ENCODE measurements around the gene COLEC11. TPM values are rescaled to one million over a fixed set of nuclear protein-coding genes. Genes with fewer than 3 reads are reported as not detected.

The COLEC11 gene
- total and polyA plus RNA-seq, 2 of the 13 experiments (the other 11 are each of a cell fraction or from before 2014, with no cell fraction given): 1.5 to 3.0 TPM

GRCh38 chr2:3628800-3629199 lies 33.9 kb downstream of the COLEC11 start (continued):
- TF ChIP-seq, protein P1, sequence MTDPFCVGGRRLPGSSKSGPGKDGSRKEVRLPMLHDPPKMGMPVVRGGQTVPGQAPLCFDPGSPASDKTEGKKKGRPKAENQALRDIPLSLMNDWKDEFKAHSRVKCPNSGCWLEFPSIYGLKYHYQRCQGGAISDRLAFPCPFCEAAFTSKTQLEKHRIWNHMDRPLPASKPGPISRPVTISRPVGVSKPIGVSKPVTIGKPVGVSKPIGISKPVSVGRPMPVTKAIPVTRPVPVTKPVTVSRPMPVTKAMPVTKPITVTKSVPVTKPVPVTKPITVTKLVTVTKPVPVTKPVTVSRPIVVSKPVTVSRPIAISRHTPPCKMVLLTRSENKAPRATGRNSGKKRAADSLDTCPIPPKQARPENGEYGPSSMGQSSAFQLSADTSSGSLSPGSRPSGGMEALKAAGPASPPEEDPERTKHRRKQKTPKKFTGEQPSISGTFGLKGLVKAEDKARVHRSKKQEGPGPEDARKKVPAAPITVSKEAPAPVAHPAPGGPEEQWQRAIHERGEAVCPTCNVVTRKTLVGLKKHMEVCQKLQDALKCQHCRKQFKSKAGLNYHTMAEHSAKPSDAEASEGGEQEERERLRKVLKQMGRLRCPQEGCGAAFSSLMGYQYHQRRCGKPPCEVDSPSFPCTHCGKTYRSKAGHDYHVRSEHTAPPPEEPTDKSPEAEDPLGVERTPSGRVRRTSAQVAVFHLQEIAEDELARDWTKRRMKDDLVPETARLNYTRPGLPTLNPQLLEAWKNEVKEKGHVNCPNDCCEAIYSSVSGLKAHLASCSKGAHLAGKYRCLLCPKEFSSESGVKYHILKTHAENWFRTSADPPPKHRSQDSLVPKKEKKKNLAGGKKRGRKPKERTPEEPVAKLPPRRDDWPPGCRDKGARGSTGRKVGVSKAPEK (CRISPR knock-in tag; IDR thresholded peaks at IDR 0.05; ENCODE audit: borderline replicate concordance): no peak
- no peak for TF ChIP-seq TAF1 (CRISPR knock-in tag; IDR thresholded peaks at IDR 0.05)
- no peak for TF ChIP-seq ZNF709 (CRISPR knock-in tag; IDR thresholded peaks at IDR 0.05)
- TF ChIP-seq ATF1 (CRISPR knock-in tag; IDR thresholded peaks at IDR 0.05): no peak
- TF ChIP-seq, protein P2, sequence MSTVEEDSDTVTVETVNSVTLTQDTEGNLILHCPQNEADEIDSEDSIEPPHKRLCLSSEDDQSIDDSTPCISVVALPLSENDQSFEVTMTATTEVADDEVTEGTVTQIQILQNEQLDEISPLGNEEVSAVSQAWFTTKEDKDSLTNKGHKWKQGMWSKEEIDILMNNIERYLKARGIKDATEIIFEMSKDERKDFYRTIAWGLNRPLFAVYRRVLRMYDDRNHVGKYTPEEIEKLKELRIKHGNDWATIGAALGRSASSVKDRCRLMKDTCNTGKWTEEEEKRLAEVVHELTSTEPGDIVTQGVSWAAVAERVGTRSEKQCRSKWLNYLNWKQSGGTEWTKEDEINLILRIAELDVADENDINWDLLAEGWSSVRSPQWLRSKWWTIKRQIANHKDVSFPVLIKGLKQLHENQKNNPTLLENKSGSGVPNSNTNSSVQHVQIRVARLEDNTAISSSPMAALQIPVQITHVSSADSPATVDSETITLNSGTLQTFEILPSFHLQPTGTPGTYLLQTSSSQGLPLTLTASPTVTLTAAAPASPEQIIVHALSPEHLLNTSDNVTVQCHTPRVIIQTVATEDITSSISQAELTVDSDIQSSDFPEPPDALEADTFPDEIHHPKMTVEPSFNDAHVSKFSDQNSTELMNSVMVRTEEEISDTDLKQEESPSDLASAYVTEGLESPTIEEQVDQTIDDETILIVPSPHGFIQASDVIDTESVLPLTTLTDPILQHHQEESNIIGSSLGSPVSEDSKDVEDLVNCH (CRISPR knock-in tag; IDR thresholded peaks at IDR 0.05): no peak
- no peak for TF ChIP-seq ZBTB49 (CRISPR knock-in tag; IDR thresholded peaks at IDR 0.05; ENCODE audit: borderline replicate concordance)
- TF ChIP-seq, protein P3, sequence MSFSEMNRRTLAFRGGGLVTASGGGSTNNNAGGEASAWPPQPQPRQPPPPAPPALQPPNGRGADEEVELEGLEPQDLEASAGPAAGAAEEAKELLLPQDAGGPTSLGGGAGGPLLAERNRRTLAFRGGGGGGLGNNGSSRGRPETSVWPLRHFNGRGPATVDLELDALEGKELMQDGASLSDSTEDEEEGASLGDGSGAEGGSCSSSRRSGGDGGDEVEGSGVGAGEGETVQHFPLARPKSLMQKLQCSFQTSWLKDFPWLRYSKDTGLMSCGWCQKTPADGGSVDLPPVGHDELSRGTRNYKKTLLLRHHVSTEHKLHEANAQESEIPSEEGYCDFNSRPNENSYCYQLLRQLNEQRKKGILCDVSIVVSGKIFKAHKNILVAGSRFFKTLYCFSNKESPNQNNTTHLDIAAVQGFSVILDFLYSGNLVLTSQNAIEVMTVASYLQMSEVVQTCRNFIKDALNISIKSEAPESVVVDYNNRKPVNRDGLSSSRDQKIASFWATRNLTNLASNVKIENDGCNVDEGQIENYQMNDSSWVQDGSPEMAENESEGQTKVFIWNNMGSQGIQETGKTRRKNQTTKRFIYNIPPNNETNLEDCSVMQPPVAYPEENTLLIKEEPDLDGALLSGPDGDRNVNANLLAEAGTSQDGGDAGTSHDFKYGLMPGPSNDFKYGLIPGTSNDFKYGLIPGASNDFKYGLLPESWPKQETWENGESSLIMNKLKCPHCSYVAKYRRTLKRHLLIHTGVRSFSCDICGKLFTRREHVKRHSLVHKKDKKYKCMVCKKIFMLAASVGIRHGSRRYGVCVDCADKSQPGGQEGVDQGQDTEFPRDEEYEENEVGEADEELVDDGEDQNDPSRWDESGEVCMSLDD (CRISPR knock-in tag; IDR thresholded peaks at IDR 0.05; ENCODE audit: borderline replicate concordance): no peak
- 0 out of 2 replicates have a peak, but pooled peaks have one; percentile 32 for TF ChIP-seq ZFX (CRISPR knock-in tag; IDR thresholded peaks at IDR 0.05; ENCODE audit: low read depth)
- no peak for TF ChIP-seq SP1 (IDR thresholded peaks at IDR 0.05)
- TF ChIP-seq SP1 (CRISPR knock-in tag; IDR thresholded peaks at IDR 0.05): no peak
- no peak for TF ChIP-seq ZNF235 (CRISPR knock-in tag; IDR thresholded peaks at IDR 0.05; ENCODE audit: borderline replicate concordance)
- TF ChIP-seq ZNF460 (CRISPR knock-in tag; IDR thresholded peaks at IDR 0.05; ENCODE audit: borderline replicate concordance): no peak
- no peak for TF ChIP-seq ZNF572 (CRISPR knock-in tag; IDR thresholded peaks at IDR 0.05)
- TF ChIP-seq ZNF546 (CRISPR knock-in tag; conservative IDR thresholded peaks at IDR 0.05): no peak
- TF ChIP-seq ZNF501 (CRISPR knock-in tag; IDR thresholded peaks at IDR 0.05): no peak
- no peak for TF ChIP-seq FOXK2 (IDR thresholded peaks at IDR 0.05)
- no peak for TF ChIP-seq MTF2 (CRISPR knock-in tag; IDR thresholded peaks at IDR 0.05; ENCODE audit: borderline replicate concordance)
- TF ChIP-seq ZNF205 (CRISPR knock-in tag; IDR thresholded peaks at IDR 0.05): no peak
- no peak for TF ChIP-seq MBD4 (IDR thresholded peaks at IDR 0.05; ENCODE audit: borderline replicate concordance, low read length)
- TF ChIP-seq PAWR (CRISPR knock-in tag; IDR thresholded peaks at IDR 0.05; ENCODE audit: borderline replicate concordance): no peak
- 0 out of 2 replicates have a peak, but pooled peaks have one; percentile 18 for TF ChIP-seq ELF3 (CRISPR knock-in tag; IDR thresholded peaks at IDR 0.05)
- TF ChIP-seq FOSL1 (CRISPR knock-in tag; IDR thresholded peaks at IDR 0.05; ENCODE audit: borderline replicate concordance): no peak
- TF ChIP-seq RARA (CRISPR knock-in tag; IDR thresholded peaks at IDR 0.05): no peak
